GM19328 (cell line): ENCODE data around the gene IER2.
"Not testable (repeated sequence)": the region's sequence is repeated elsewhere in the genome, so short reads cannot be mapped to it uniquely, and the experiment has no call there.

Source experiments
- ATAC-seq: cut with Tn5 transposase; IDR thresholded peaks from one replicate; pipeline ENCODE4 v1.9.1; 2021; ENCODE audit warnings: mild to moderate bottlenecking, moderate library complexity; ENCODE audit not compliant: unreplicated experiment

IER2 gene

GRCh38 chr19:13162724-13163608 is 12.8 kb downstream of the IER2 start:
- ATAC-seq, result no peak

GRCh38 chr19:13163609-13164342 is 13.6 kb downstream of the IER2 start:
- ATAC-seq, result no peak

- ATAC-seq, result no peak
Measured at GRCh38 chr19:13164343-13165161, 14.3 kb downstream of the IER2 start.

- ATAC-seq, result no peak
Measured at GRCh38 chr19:13165162-13165997, 15.2 kb downstream of the IER2 start.

- not testable (repeated sequence) for ATAC-seq
Measured at GRCh38 chr19:13166151-13166550, 15.9 kb downstream of the IER2 start.

- ATAC-seq, result no peak
Measured at GRCh38 chr19:13169769-13170168, 19.6 kb downstream of the IER2 start.

GRCh38 chr19:13171146-13171545 is 20.9 kb downstream of the IER2 start:
- no peak for ATAC-seq

- ATAC-seq, result no peak
Measured at GRCh38 chr19:13172346-13173138, 22.3 kb downstream of the IER2 start.

- no peak for ATAC-seq
Measured at GRCh38 chr19:13173139-13173737, 23.0 kb downstream of the IER2 start.

- no peak for ATAC-seq
Measured at GRCh38 chr19:13176345-13176744, 26.1 kb downstream of the IER2 start.

GRCh38 chr19:13177584-13177983 is 27.4 kb downstream of the IER2 start:
- ATAC-seq, result not testable (repeated sequence)

- ATAC-seq, result not testable (repeated sequence)
Measured at GRCh38 chr19:13178291-13178690, 28.1 kb downstream of the IER2 start.

GRCh38 chr19:13181747-13182388 is 31.7 kb downstream of the IER2 start:
- ATAC-seq, result no peak

GRCh38 chr19:13184926-13185325 is 34.7 kb downstream of the IER2 start:
- ATAC-seq, result not testable (repeated sequence)

GRCh38 chr19:13185763-13186657 is 35.8 kb downstream of the IER2 start:
- ATAC-seq, result not testable (repeated sequence)

GRCh38 chr19:13186688-13187087 is 36.5 kb downstream of the IER2 start:
- not testable (repeated sequence) for ATAC-seq

GRCh38 chr19:13187419-13187818 is 37.2 kb downstream of the IER2 start:
- ATAC-seq, result no peak

- no peak for ATAC-seq
Measured at GRCh38 chr19:13189600-13189999, 39.4 kb downstream of the IER2 start.
